Thyroid gland (tissue), 4 donors: ENCODE measurements around the gene TMEM252.

Source experiments
- CTCF ChIP-seq, 6 experiments: fragments of 200-600 bp in 3 of 6; fragments of 450-650 bp in 3 of 6; sonication (generic) in 3 of 6; IDR thresholded peaks; one replicate each; pipeline ENCODE4 v1.5.1; 2016 to 2019; ENCODE audit warnings: antibody characterized with exemption in 6 of 6, mild to moderate bottlenecking in 2 of 6, inconsistent platforms in 1 of 6, moderate library complexity in 1 of 6
- POLR2A ChIP-seq, 2 donors: fragments of 450-650 bp; IDR thresholded peaks; one replicate each; pipeline ENCODE4 v1.6.1; 2017; ENCODE audit warnings: antibody characterized with exemption in 2 of 2, mild to moderate bottlenecking in 2 of 2, moderate library complexity in 1 of 2

GRCh38 chr9:68506551-68506950, 34.1 kb downstream of the TMEM252 start:
- TF ChIP-seq CTCF (IDR thresholded peaks at IDR 0.05) = no peak
- TF ChIP-seq POLR2A (IDR thresholded peaks at IDR 0.05) = no peak
